H9 (cell line): Measurements from ENCODE around the gene AP4S1. TPM values are rescaled to one million over a fixed set of nuclear protein-coding genes. Genes with fewer than 3 reads are reported as not detected.

Source experiments
- DNase-seq: peaks from one replicate; pipeline ENCODE4 v3.0.0-alpha.2; 2017
- H2AFZ ChIP-seq: one replicate; pipeline ENCODE4 v1.6.1; 2013; ENCODE audit warnings: mild to moderate bottlenecking, low read length, control low read depth, moderate library complexity
- H2AK5ac ChIP-seq: 2 replicates; pipeline ENCODE4 v1.6.1; 2013; ENCODE audit warnings: low read length, control low read depth, mixed read lengths; ENCODE audit not compliant: insufficient read length
- H2BK120ac ChIP-seq: one replicate; pipeline ENCODE4 v1.6.1; 2013; ENCODE audit warnings: low read depth, mild to moderate bottlenecking, low read length, control low read depth, inconsistent platforms; ENCODE audit not compliant: poor library complexity, severe bottlenecking
- H2BK12ac ChIP-seq: 2 replicates; pipeline ENCODE4 v1.6.1; 2013; ENCODE audit warnings: low read length, control low read depth, mixed read lengths, low read depth; ENCODE audit not compliant: insufficient read length
- H2BK15ac ChIP-seq: 2 replicates; pipeline ENCODE4 v1.6.1; 2013; ENCODE audit warnings: low read depth, low read length, control low read depth
- H2BK20ac ChIP-seq: one replicate; pipeline ENCODE4 v1.6.1; 2013; ENCODE audit warnings: low read depth, mild to moderate bottlenecking, low read length, control low read depth, inconsistent platforms; ENCODE audit not compliant: poor library complexity, severe bottlenecking
- H2BK5ac ChIP-seq: 2 replicates; pipeline ENCODE4 v1.6.1; 2013; ENCODE audit warnings: low read length, control low read depth, mixed read lengths; ENCODE audit not compliant: insufficient read length
- H3K14ac ChIP-seq: 2 replicates; pipeline ENCODE4 v1.6.1; 2013; ENCODE audit warnings: low read length, control low read depth; ENCODE audit not compliant: insufficient read depth
- H3K18ac ChIP-seq: 2 replicates; pipeline ENCODE4 v1.6.1; 2013; ENCODE audit warnings: low read depth, mild to moderate bottlenecking, mixed read lengths, low read length, control low read depth; ENCODE audit not compliant: insufficient read length
- H3K23ac ChIP-seq: 2 replicates; pipeline ENCODE4 v1.6.1; 2013; ENCODE audit warnings: low read length, control low read depth, mixed read lengths, low read depth; ENCODE audit not compliant: insufficient read length
- H3K23me2 ChIP-seq: 2 replicates; pipeline ENCODE4 v1.6.1; 2013; ENCODE audit warnings: low read depth, mild to moderate bottlenecking, mixed read lengths, low read length, control low read depth; ENCODE audit not compliant: insufficient read length, poor library complexity, severe bottlenecking
- H3K27ac ChIP-seq: 2 replicates; pipeline ENCODE4 v1.5.1; 2013; ENCODE audit warnings: low read length, control low read depth, mixed read lengths, low read depth; ENCODE audit not compliant: insufficient read length
- H3K27me3 ChIP-seq: 2 replicates; pipeline ENCODE4 v1.6.1; 2013; ENCODE audit warnings: low read length, control low read depth, inconsistent platforms; ENCODE audit not compliant: insufficient read depth
- H3K4ac ChIP-seq: 2 replicates; pipeline ENCODE4 v1.6.1; 2013; ENCODE audit warnings: low read depth, mild to moderate bottlenecking, control low read depth, inconsistent platforms, low read length, moderate library complexity
- H3K4me1 ChIP-seq: 2 replicates; pipeline ENCODE4 v1.6.1; 2013; ENCODE audit warnings: low read length, control low read depth, inconsistent platforms; ENCODE audit not compliant: insufficient read depth
- H3K4me2 ChIP-seq: 2 replicates; pipeline ENCODE4 v1.6.1; 2013; ENCODE audit warnings: low read length, control low read depth, mixed read lengths; ENCODE audit not compliant: insufficient read length, insufficient read depth
- H3K56ac ChIP-seq: 2 replicates; pipeline ENCODE4 v1.6.1; 2013; ENCODE audit warnings: low read depth, mild to moderate bottlenecking, mixed read lengths, low read length, control low read depth; ENCODE audit not compliant: insufficient read length
- H3K79me1 ChIP-seq: 2 replicates; pipeline ENCODE4 v1.6.1; 2013; ENCODE audit warnings: low read depth, mild to moderate bottlenecking, moderate library complexity, low read length, control low read depth, inconsistent platforms; ENCODE audit not compliant: insufficient read depth, poor library complexity, severe bottlenecking
- H3K79me2 ChIP-seq: 2 replicates; pipeline ENCODE4 v1.6.1; 2013; ENCODE audit warnings: low read length, control low read depth, inconsistent platforms; ENCODE audit not compliant: insufficient read depth
- H3K9ac ChIP-seq: 2 replicates; pipeline ENCODE4 v1.6.1; 2013; ENCODE audit warnings: low read length, control low read depth, mixed read lengths; ENCODE audit not compliant: insufficient read length; ENCODE audit errors: extremely low read depth
- H3K9me3 ChIP-seq: one replicate; pipeline ENCODE4 v1.6.1; 2013; ENCODE audit warnings: low read depth, low read length, inconsistent platforms; ENCODE audit not compliant: control insufficient read depth
- H3T11ph ChIP-seq: one replicate; pipeline ENCODE4 v1.6.1; 2013; ENCODE audit warnings: mild to moderate bottlenecking, low read length, control low read depth, inconsistent platforms
- H4K20me1 ChIP-seq: one replicate; pipeline ENCODE4 v1.6.1; 2013; ENCODE audit not compliant: control insufficient read depth, insufficient read length, insufficient read depth
- H4K5ac ChIP-seq: 2 replicates; pipeline ENCODE4 v1.6.1; 2013; ENCODE audit warnings: low read depth, mild to moderate bottlenecking, mixed read lengths, low read length, control low read depth; ENCODE audit not compliant: insufficient read length
- H4K8ac ChIP-seq: replicated peaks from 2 replicates; pipeline ENCODE4 v1.6.1; 2013; ENCODE audit warnings: low read length, control low read depth, mixed read lengths, low read depth; ENCODE audit not compliant: insufficient read length
- H4K91ac ChIP-seq: 2 replicates; pipeline ENCODE4 v1.6.1; 2013; ENCODE audit warnings: low read depth, mild to moderate bottlenecking, moderate library complexity, mixed read lengths, low read length, control low read depth; ENCODE audit not compliant: insufficient read length
- H3K27ac Mint-ChIP-seq, 3 experiments: 2 replicates in 2 of 3; 3 replicates in 1 of 3; pipeline ENCODE4 v1.8.0; 2020 to 2021; ENCODE audit warnings: mixed read lengths in 3 of 3, mild to moderate bottlenecking in 1 of 3, moderate library complexity in 1 of 3
- H3K27me3 Mint-ChIP-seq: 2 replicates; pipeline ENCODE4 v1.8.0; 2021; ENCODE audit warnings: low read depth, mild to moderate bottlenecking, moderate library complexity, mixed read lengths
- H3K36me3 Mint-ChIP-seq, 3 experiments: 2 replicates in 2 of 3; 3 replicates in 1 of 3; pipeline ENCODE4 v1.8.0; 2020 to 2021; ENCODE audit warnings: low read depth in 3 of 3, mixed read lengths in 3 of 3; ENCODE audit not compliant: insufficient read depth in 1 of 3
- H3K4me1 Mint-ChIP-seq, 2 experiments: 2 replicates each; pipeline ENCODE4 v1.8.0; 2020; ENCODE audit warnings: mixed read lengths in 2 of 2
- H3K4me3 Mint-ChIP-seq, 2 experiments: 2 replicates in 1 of 2; 3 replicates in 1 of 2; pipeline ENCODE4 v1.8.0; 2020 to 2021; ENCODE audit warnings: mild to moderate bottlenecking in 2 of 2, mixed read lengths in 2 of 2, moderate library complexity in 1 of 2
- H3K9me3 Mint-ChIP-seq, 2 experiments: 2 replicates in 1 of 2; 3 replicates in 1 of 2; pipeline ENCODE4 v1.8.0; 2020; ENCODE audit warnings: mild to moderate bottlenecking in 2 of 2, mixed read lengths in 2 of 2, moderate library complexity in 1 of 2
- WGBS: extraction: QIAGEN DNeasy Blood & Tissue Kit; methylation state at CpG from one replicate; pipeline ENCODE4 v1.1.7; 2013; ENCODE audit warnings: missing lambda C conversion rate, low lambda C conversion rate, mixed read lengths; ENCODE audit not compliant: insufficient read length; ENCODE audit errors: extremely low coverage; 5-methylcytosine and 5-hydroxymethylcytosine counted together
- total RNA-seq: library from RNA; stranded (reverse); gene quantifications from 2 replicates; pipeline ENCODE4 v1.2.1, GENCODE V29; 2021
- TF ChIP-seq, protein P1 (sequence below): fragments of 200-600 bp; sonication (generic); conservative IDR thresholded peaks from 3 replicates; pipeline ENCODE4 v1.8.0; 2021; ENCODE audit warnings: antibody characterized with exemption, mild to moderate bottlenecking

Gene AP4S1
- total RNA-seq, 1 experiment from 2014 or later, result 13.7 TPM

DNA sequence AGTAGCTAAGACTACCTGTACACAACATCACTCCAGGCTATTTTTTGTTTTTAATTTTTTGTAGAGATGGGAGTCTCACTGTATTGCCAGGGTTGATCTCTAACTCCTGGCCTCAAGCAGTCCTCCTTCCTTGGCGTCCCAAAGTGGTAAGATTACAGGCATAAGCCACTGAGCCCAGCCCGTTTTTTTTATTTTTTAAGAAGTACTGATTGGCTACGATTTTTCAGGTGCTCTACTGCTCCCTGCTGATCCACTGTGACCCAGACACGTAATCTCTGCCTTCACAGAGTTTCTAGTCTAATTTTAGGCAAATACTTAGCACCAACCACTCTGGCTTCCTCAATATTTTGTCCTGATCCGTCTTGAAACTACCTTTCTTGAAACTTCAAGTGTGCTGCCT is 5.0 kb downstream of the AP4S1 start:
- Histone ChIP-seq H3T11ph (no peak overlapping the region), H2BK5ac (no peak overlapping the region), H3K23ac (no peak overlapping the region), H2AFZ (no peak overlapping the region), H3K27me3 (no peaks in the 10 kb centered on the region), H3K4me1 (peaks cover 3% of the 10 kb centered on the region; the same call in 1 of the 2 replicates), H2BK12ac (no peak overlapping the region), H3K14ac (no peak overlapping the region), H4K8ac (no peak overlapping the region), H3K4ac (no peak overlapping the region), H3K9me3 (no peaks in the 10 kb centered on the region), H4K20me1 (no peaks in the 10 kb centered on the region), H3K9ac (no peak overlapping the region), H4K5ac (no peak overlapping the region), H3K79me2 (no peaks in the 10 kb centered on the region; the same call in 1 of the 2 replicates), H3K23me2 (peaks cover 7% of the 10 kb centered on the region), H3K4me2 (no peak overlapping the region), H3K56ac (no peak overlapping the region), H2BK20ac (no peak overlapping the region), H3K18ac (no peak overlapping the region), H2BK120ac (no peak overlapping the region), H4K91ac (no peak overlapping the region), H2AK5ac (no peak overlapping the region), H3K27ac (no peak overlapping the region), H2BK15ac (no peak overlapping the region), H3K79me1 (peaks cover 6% of the 10 kb centered on the region)
- H3K9me3 Mint-ChIP-seq, result no peaks in the 10 kb centered on the region
- H3K4me3 Mint-ChIP-seq, result no peak overlapping the region
- H3K4me1 Mint-ChIP-seq, result peaks cover 7 to 19% of the 10 kb centered on the region in 2 experiments
- peak overlapping the region in 2 of 3 experiments; percentile 0 to 66; a peak in 2 of 7 replicates for H3K27ac Mint-ChIP-seq
- DNase-seq, result no peak
- no peaks in the 10 kb centered on the region for H3K27me3 Mint-ChIP-seq
- no peaks in the 10 kb centered on the region; a peak in 2 of 7 replicates for H3K36me3 Mint-ChIP-seq
- TF ChIP-seq, protein P1, sequence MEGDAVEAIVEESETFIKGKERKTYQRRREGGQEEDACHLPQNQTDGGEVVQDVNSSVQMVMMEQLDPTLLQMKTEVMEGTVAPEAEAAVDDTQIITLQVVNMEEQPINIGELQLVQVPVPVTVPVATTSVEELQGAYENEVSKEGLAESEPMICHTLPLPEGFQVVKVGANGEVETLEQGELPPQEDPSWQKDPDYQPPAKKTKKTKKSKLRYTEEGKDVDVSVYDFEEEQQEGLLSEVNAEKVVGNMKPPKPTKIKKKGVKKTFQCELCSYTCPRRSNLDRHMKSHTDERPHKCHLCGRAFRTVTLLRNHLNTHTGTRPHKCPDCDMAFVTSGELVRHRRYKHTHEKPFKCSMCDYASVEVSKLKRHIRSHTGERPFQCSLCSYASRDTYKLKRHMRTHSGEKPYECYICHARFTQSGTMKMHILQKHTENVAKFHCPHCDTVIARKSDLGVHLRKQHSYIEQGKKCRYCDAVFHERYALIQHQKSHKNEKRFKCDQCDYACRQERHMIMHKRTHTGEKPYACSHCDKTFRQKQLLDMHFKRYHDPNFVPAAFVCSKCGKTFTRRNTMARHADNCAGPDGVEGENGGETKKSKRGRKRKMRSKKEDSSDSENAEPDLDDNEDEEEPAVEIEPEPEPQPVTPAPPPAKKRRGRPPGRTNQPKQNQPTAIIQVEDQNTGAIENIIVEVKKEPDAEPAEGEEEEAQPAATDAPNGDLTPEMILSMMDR, result no peak
- WGBS, result no CpG with 5 or more reads among the region's 5 CpGs
